GM21515 (cell line): ENCODE data around the gene APBA2.
"Not testable (repeated sequence)": the region's sequence is repeated elsewhere in the genome, so short reads cannot be mapped to it uniquely, and the experiment has no call there.

ENCODE experiments used
- ATAC-seq: cut with Tn5 transposase; IDR thresholded peaks from one replicate; pipeline ENCODE4 v1.9.1; 2021; ENCODE audit not compliant: unreplicated experiment

APBA2 gene

GRCh38 chr15:28885630-28886430, at the start of gene APBA2:
TSS of gene APBA2 (plus strand) at chr15:28885974. CDS start at chr15:29053885, 167,911 bp downstream.
- ATAC-seq = no peak

- ATAC-seq = not testable (repeated sequence)
Observed at GRCh38 chr15:28840285-28840684, 45.5 kb upstream of the APBA2 start.

GRCh38 chr15:28842210-28842609, 43.6 kb upstream of the APBA2 start:
- ATAC-seq = not testable (repeated sequence)

- ATAC-seq = not testable (repeated sequence)
Observed at GRCh38 chr15:28843520-28843919, 42.3 kb upstream of the APBA2 start.

GRCh38 chr15:28844147-28844546, 41.6 kb upstream of the APBA2 start:
- ATAC-seq = not testable (repeated sequence)

GRCh38 chr15:28847247-28847646, 38.5 kb upstream of the APBA2 start:
- ATAC-seq = not testable (repeated sequence)

GRCh38 chr15:28847959-28848358, 37.8 kb upstream of the APBA2 start:
- ATAC-seq = not testable (repeated sequence)

GRCh38 chr15:28848521-28848920, 37.3 kb upstream of the APBA2 start, which contains the start of gene GOLGA6L7:
TSS of gene GOLGA6L7 (minus strand) at chr15:28848644. CDS start at chr15:28848549, 95 bp downstream.
- ATAC-seq = not testable (repeated sequence)

- not testable (repeated sequence) for ATAC-seq
Observed at GRCh38 chr15:28849271-28849670, 36.5 kb upstream of the APBA2 start.

- ATAC-seq = not testable (repeated sequence)
Observed at GRCh38 chr15:28849766-28850165, 36.0 kb upstream of the APBA2 start.

- ATAC-seq = not testable (repeated sequence)
Observed at GRCh38 chr15:28853654-28854053, 32.1 kb upstream of the APBA2 start.

GRCh38 chr15:28854578-28854977, 31.2 kb upstream of the APBA2 start:
- ATAC-seq = not testable (repeated sequence)

GRCh38 chr15:28861031-28861534, 24.7 kb upstream of the APBA2 start:
- ATAC-seq = no peak

- not testable (repeated sequence) for ATAC-seq
Observed at GRCh38 chr15:28861589-28862293, 24.0 kb upstream of the APBA2 start.

- ATAC-seq = no peak
Observed at GRCh38 chr15:28868744-28869345, 16.9 kb upstream of the APBA2 start.

GRCh38 chr15:28871168-28871567, 14.6 kb upstream of the APBA2 start:
- ATAC-seq = no peak

GRCh38 chr15:28873006-28873405, 12.8 kb upstream of the APBA2 start:
- ATAC-seq = no peak

GRCh38 chr15:28873585-28874190, 12.1 kb upstream of the APBA2 start:
- no peak for ATAC-seq

GRCh38 chr15:28875461-28876000, 10.2 kb upstream of the APBA2 start:
- no peak for ATAC-seq

GRCh38 chr15:28876131-28876844, 9.5 kb upstream of the APBA2 start:
- ATAC-seq = no peak
